Stomach (tissue), 9 donors: ENCODE results near the gene CUL9. TPM values are rescaled to one million over a fixed set of nuclear protein-coding genes. Genes with fewer than 3 reads are reported as not detected.

Source experiments
- DNase-seq, 2 donors: peaks; one replicate each; pipeline versions ENCODE4 v3.0.0 to v3.0.0-alpha.2; 2013 to 2019
- H3K27ac ChIP-seq, 5 donors: fragments of 200-600 bp in 4 of 5; sonication (generic) in 4 of 5; one replicate each; pipeline ENCODE4 v1.5.1; 2013 to 2019; ENCODE audit warnings: mild to moderate bottlenecking in 1 of 5, moderate library complexity in 1 of 5
- H3K27me3 ChIP-seq, 3 donors: fragments of 200-600 bp; sonication (generic); one replicate each; pipeline ENCODE4 v1.5.1; 2017 to 2019; ENCODE audit warnings: mixed run types in 1 of 3
- H3K36me3 ChIP-seq, 4 donors: fragments of 200-600 bp; sonication (generic); 1 replicate in 3 of 4; 2 replicates in 1 of 4; pipeline ENCODE4 v1.5.1; 2016 to 2019
- H3K4me1 ChIP-seq, 4 donors: fragments of 200-600 bp; sonication (generic); one replicate each; pipeline ENCODE4 v1.5.1; 2016 to 2019
- H3K4me3 ChIP-seq, 4 donors: fragments of 200-600 bp; sonication (generic) in 3 of 4; one replicate each; pipeline ENCODE4 v1.5.1; 2016 to 2019; ENCODE audit warnings: mild to moderate bottlenecking in 1 of 4
- H3K9me3 ChIP-seq, 4 donors: fragments of 200-600 bp; sonication (generic); one replicate each; pipeline ENCODE4 v1.5.1; 2016 to 2019
- CTCF ChIP-seq, 7 experiments: fragments of 450-650 bp in 4 of 7; fragments of 200-600 bp in 3 of 7; sonication (generic) in 3 of 7; IDR thresholded peaks; one replicate each; pipeline ENCODE4 v1.5.1; 2016 to 2019; ENCODE audit warnings: antibody characterized with exemption in 7 of 7, control low read depth in 2 of 7, mild to moderate bottlenecking in 1 of 7
- EP300 ChIP-seq: sonication (generic); formaldehyde crosslinking; IDR thresholded peaks from one replicate; pipeline ENCODE4 v1.6.1; 2017; ENCODE audit warnings: antibody characterized with exemption
- POLR2A ChIP-seq, 4 donors: fragments of 450-650 bp; IDR thresholded peaks; one replicate each; pipeline ENCODE4 v1.6.1; 2016; ENCODE audit warnings: antibody characterized with exemption in 4 of 4, control low read depth in 2 of 4, mild to moderate bottlenecking in 1 of 4, moderate library complexity in 1 of 4
- POLR2AphosphoS5 ChIP-seq, 3 donors: sonication (generic); formaldehyde crosslinking; IDR thresholded peaks; one replicate each; pipeline ENCODE4 v1.6.1; 2016; ENCODE audit warnings: antibody characterized with exemption in 3 of 3
- WGBS, 5 donors: extraction: QIAGEN DNeasy Blood & Tissue Kit in 3 of 5; methylation state at CpG; one replicate each; pipeline versions ENCODE4 v1.1.5 to v1.1.7; 2013 to 2018; 5-methylcytosine and 5-hydroxymethylcytosine counted together
- intact Hi-C: fragments of 100-400 bp; cut with DNase I; formaldehyde crosslinking; loops from one replicate; pipeline ENCODE4 v1.15.1; 2023; ENCODE audit warnings: low total_unique reads
- polyA plus RNA-seq, 3 donors: library from polyadenylated mRNA; stranded (reverse); fragments of 200-250 nt; gene quantifications; one replicate each; pipeline ENCODE4 v1.2.3, GENCODE V29; 2013
- total RNA-seq, 5 donors: library from RNA; depleted of rRNA; stranded (reverse); fragments of >200 nt; gene quantifications; one replicate each; pipeline versions ENCODE4 v1.1.0 to v1.2.3, GENCODE V29; 2014 to 2016
- donor health status: healthy with polysubstance abuse.
- donor health status: Bipolar disorder and iron deficiency.
- donor health status: healthy.

The CUL9 gene
- total and polyA plus RNA-seq, 8 donors = 22.8 to 120 (median 45.0) TPM

DNA sequence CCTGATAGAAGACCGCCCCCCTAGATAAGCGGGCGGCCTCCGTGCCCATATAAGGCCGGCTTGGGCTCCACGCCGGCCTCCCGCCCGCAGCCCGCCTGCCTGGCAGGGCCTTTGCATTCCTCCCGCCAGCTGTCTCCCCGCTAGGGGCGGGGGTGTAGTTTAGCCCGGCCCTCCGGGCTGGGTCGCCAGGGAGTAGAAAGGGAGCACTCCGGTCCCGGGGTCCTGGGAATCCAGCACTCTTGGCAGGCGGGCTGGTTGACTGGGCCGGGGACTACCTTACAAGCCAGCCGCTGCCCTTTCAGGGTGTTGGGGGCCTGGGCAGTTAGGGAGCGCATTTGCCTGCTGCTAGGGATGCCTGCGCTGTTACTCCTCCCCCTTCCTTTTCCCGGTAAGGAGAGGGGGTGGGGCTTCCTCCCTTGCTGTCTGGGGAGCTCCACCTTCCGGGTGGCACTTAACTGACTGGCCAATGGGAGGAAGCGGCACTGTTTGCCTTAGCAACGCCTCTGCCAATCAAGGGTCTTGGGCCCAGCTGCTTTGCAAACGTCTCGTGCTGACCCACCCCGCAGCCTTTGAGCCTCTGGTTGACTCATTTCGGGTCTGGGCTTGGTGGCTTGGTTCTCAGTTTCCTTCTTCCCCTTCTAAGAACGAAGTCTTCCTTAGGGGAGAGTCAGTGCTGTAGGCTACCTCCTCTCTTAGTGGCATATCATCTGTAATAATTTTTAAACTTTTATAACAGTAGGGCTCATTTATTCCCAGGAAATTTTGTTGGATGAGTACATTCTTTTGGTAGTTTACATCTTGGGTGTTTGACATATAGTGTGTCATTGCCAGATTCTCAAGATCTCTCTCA is 7.5 kb upstream of the CUL9 start:
- intact Hi-C loops = no loop called here
- peak overlapping the region; percentile 93 to 95 (median 94) for H3K4me3 ChIP-seq
- TF ChIP-seq CTCF (IDR thresholded peaks at IDR 0.05) = peak in 2 of 7 experiments; percentile 39 to 46
- peak; percentile 33 for TF ChIP-seq EP300
- TF ChIP-seq POLR2A (IDR thresholded peaks at IDR 0.05) = no peak
- peak; percentile 59 to 88 (median 75) for TF ChIP-seq POLR2AphosphoS5 (IDR thresholded peaks at IDR 0.05)
- H3K27ac ChIP-seq = peak overlapping the region; percentile 91 to 100 (median 99)
- no peaks in the 10 kb centered on the region for H3K9me3 ChIP-seq
- H3K4me1 ChIP-seq = peaks cover 32 to 57% (median 50%) of the 10 kb centered on the region in 4 donors
- H3K36me3 ChIP-seq = peaks cover 33 to 45% (median 44%) of the 10 kb centered on the region in 4 donors
- DNase-seq = peak; percentile 97 to 99
- WGBS, 5 donors = 0 to 3% (median 1%) methylated on average over 11 to 32 of the region's 32 CpGs
- no peaks in the 10 kb centered on the region for H3K27me3 ChIP-seq

GRCh38 chr6:43175676-43176422 is 6.1 kb upstream of the CUL9 start:
- H3K27ac ChIP-seq = peak overlapping the region in 4 of 5 donors; percentile 91 to 100 (median 99)
- peaks cover 27 to 47% (median 44%) of the 10 kb centered on the region in 4 donors for H3K4me1 ChIP-seq
- H3K4me3 ChIP-seq = no peak overlapping the region
- 85 to 96% (median 87%) methylated on average over 7 to 11 of the region's 11 CpGs for WGBS, 5 donors
- peaks cover 41 to 57% (median 54%) of the 10 kb centered on the region in 4 donors for H3K36me3 ChIP-seq
- intact Hi-C loops = no loop called here
- H3K9me3 ChIP-seq = no peaks in the 10 kb centered on the region
- TF ChIP-seq CTCF (IDR thresholded peaks at IDR 0.05) = no peak
- TF ChIP-seq POLR2A (IDR thresholded peaks at IDR 0.05) = no peak
- TF ChIP-seq EP300 = no peak
- TF ChIP-seq POLR2AphosphoS5 (IDR thresholded peaks at IDR 0.05) = no peak
- H3K27me3 ChIP-seq = no peaks in the 10 kb centered on the region
- DNase-seq = no peak

- TF ChIP-seq POLR2AphosphoS5 (IDR thresholded peaks at IDR 0.05) (no peak), POLR2A (IDR thresholded peaks at IDR 0.05) (no peak), CTCF (IDR thresholded peaks at IDR 0.05) (no peak), EP300 (no peak)
- intact Hi-C loops = no loop called here
- 85 to 98% (median 92%) methylated on average over 6 of the region's 6 CpGs for WGBS, 5 donors
- no peak overlapping the region for H3K4me3 ChIP-seq
- DNase-seq = no peak
- H3K4me1 ChIP-seq = peaks cover 31 to 52% (median 48%) of the 10 kb centered on the region in 4 donors
- H3K36me3 ChIP-seq = peaks cover 41 to 57% (median 54%) of the 10 kb centered on the region in 4 donors
- no peaks in the 10 kb centered on the region for H3K27me3 ChIP-seq
- H3K27ac ChIP-seq = peak overlapping the region in 4 of 5 donors; percentile 91 to 100 (median 99)
- H3K9me3 ChIP-seq = no peaks in the 10 kb centered on the region
Measured at GRCh38 chr6:43176423-43176786, 5.6 kb upstream of the CUL9 start.

DNA sequence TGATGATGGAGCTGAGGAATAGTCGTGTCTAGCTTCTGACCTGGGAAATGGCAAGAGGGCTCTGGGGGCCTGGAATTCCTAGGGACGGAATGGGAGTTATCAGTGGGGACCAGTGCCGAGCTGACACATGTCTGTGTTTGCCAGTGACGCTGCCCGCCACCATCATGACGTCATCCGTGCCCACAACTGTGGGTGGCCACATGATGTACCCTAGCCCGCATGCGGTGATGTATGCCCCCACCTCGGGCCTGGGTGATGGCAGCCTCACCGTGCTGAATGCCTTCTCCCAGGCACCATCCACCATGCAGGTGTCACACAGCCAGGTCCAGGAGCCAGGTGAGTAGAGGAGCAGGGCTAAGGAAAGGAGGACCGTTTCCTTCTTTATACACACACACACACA is 3.8 kb upstream of the CUL9 start:
- no peaks in the 10 kb centered on the region for H3K9me3 ChIP-seq
- no peak for TF ChIP-seq POLR2AphosphoS5 (IDR thresholded peaks at IDR 0.05)
- no peak overlapping the region for H3K27ac ChIP-seq
- intact Hi-C loops = no loop called here
- peaks cover 41 to 57% (median 54%) of the 10 kb centered on the region in 4 donors for H3K36me3 ChIP-seq
- no peaks in the 10 kb centered on the region for H3K27me3 ChIP-seq
- WGBS, 5 donors = 77 to 91% (median 89%) methylated on average over 9 to 12 of the region's 12 CpGs
- no peak for DNase-seq
- peaks cover 35 to 57% (median 47%) of the 10 kb centered on the region in 4 donors for H3K4me1 ChIP-seq
- no peak overlapping the region for H3K4me3 ChIP-seq
